CD4-positive, alpha-beta T cell (primary cell): ENCODE measurements around the gene GSC. TPM values are rescaled to one million over a fixed set of nuclear protein-coding genes. Genes with fewer than 3 reads are reported as not detected.

Source experiments
- ATAC-seq: fragments of 200-7000 bp; cut with Tn5 transposase; one replicate; pipeline ENCODE4 v1.10.0; 2022; ENCODE audit warnings: mild to moderate bottlenecking; ENCODE audit not compliant: poor library complexity
- CTCF ChIA-PET: fragments of 350-600 bp; sonication (Branson Sonifier 250); formaldehyde crosslinking; loops from one replicate; lab custom pipeline; 2021; ENCODE audit warnings: antibody characterized with exemption, inconsistent platforms; lab: Charles Lee
- POLR2A ChIA-PET: fragments of 350-600 bp; sonication (Branson Sonifier 250); formaldehyde crosslinking; loops from one replicate; lab custom pipeline; 2021; ENCODE audit warnings: antibody characterized with exemption, inconsistent platforms; lab: Charles Lee
- DNase-seq, 14 experiments: peaks; one replicate each; pipeline ENCODE4 v3.0.0-alpha.2; 2013 to 2020; ENCODE audit warnings: mixed read lengths in 2 of 14
- H3K27ac ChIP-seq, 2 donors: one replicate each; pipeline versions ENCODE4 v1.5.1 to v1.7.0; 2013; ENCODE audit warnings: low read length in 2 of 2, low read depth in 1 of 2, mild to moderate bottlenecking in 1 of 2
- H3K27me3 ChIP-seq, 2 experiments: 1 replicate in 1 of 2; 2 replicates in 1 of 2; pipeline versions ENCODE4 v1.6.1 to v1.7.0; 2013; ENCODE audit warnings: low read length in 2 of 2, control low read depth in 1 of 2, mild to moderate bottlenecking in 1 of 2, moderate library complexity in 1 of 2; ENCODE audit not compliant: insufficient read depth in 2 of 2, control insufficient read depth in 1 of 2
- H3K36me3 ChIP-seq: one replicate; pipeline ENCODE4 v1.6.1; 2013; ENCODE audit warnings: low read length, control low read depth; ENCODE audit not compliant: insufficient read depth
- H3K4me1 ChIP-seq: one replicate; pipeline ENCODE4 v1.6.1; 2013; ENCODE audit warnings: low read length, control low read depth; ENCODE audit not compliant: insufficient read depth
- H3K4me3 ChIP-seq: one replicate; pipeline ENCODE4 v1.5.1; 2013; ENCODE audit warnings: mild to moderate bottlenecking, low read length, moderate library complexity
- H3K9me3 ChIP-seq, 2 experiments: 1 replicate in 1 of 2; 2 replicates in 1 of 2; pipeline versions ENCODE4 v1.6.1 to v1.7.0; 2013; ENCODE audit warnings: low read length in 2 of 2, mild to moderate bottlenecking in 2 of 2, control low read depth in 1 of 2, moderate library complexity in 1 of 2; ENCODE audit not compliant: control insufficient read depth in 1 of 2, insufficient read depth in 1 of 2
- H3K27ac Mint-ChIP-seq: one replicate; pipeline ENCODE4 v1.8.0; 2020; ENCODE audit warnings: mixed read lengths
- H3K27me3 Mint-ChIP-seq: one replicate; pipeline ENCODE4 v1.8.0; 2021; ENCODE audit warnings: mixed read lengths
- H3K36me3 Mint-ChIP-seq: one replicate; pipeline ENCODE4 v1.8.0; 2021; ENCODE audit warnings: low read depth, mixed read lengths
- H3K4me1 Mint-ChIP-seq: one replicate; pipeline ENCODE4 v1.8.0; 2021; ENCODE audit warnings: low read depth, mixed read lengths
- H3K4me3 Mint-ChIP-seq: one replicate; pipeline ENCODE4 v1.8.0; 2020; ENCODE audit warnings: mild to moderate bottlenecking, mixed read lengths
- H3K9me3 Mint-ChIP-seq: one replicate; pipeline ENCODE4 v1.8.0; 2020; ENCODE audit warnings: mixed read lengths
- intact Hi-C, 2 experiments: fragments of 100-400 bp; cut with DNase I in 1 of 2; cut with micrococcal nuclease in 1 of 2; formaldehyde crosslinking; loops; one replicate each; pipeline versions ENCODE4 v1.15.1 to v1.9.0; 2023 to 2025; cut with DNase I, micrococcal nuclease
- total RNA-seq, 174 experiments: library from RNA in 2 of 174; stranded (reverse) in 2 of 174; gene quantifications; one replicate each; pipeline ENCODE4 v1.2.3 and lab custom pipeline; 2021 to 2026
- TF ChIP-seq, protein P1 (sequence below): fragments of 200-600 bp; IDR thresholded peaks from one replicate; pipeline ENCODE4 v1.8.0; 2022; ENCODE audit warnings: antibody characterized with exemption, mild to moderate bottlenecking

The GSC gene
- total RNA-seq, 2 experiments from 2014 or later: not detected

DNA sequence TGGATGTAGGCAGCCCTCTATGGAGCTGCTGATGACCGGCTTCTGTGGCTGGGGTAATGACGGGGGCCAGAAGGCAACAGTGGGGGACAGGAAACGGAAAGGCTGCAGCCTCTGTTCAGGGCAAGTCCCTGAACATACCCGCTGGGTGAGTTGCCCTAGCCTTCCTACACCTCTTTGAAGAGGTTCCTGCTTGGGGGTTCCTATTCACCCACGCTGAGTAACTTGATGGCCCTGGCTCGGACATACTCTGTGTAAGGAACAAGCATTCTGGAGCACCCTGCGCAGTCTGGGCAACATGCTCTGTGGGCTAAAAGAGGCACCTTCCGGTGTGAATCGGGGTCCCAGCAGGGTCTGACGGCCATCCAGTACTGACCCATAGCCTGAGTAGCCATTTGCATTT, 17.7 kb upstream of the GSC start:
- H3K27ac Mint-ChIP-seq: no peak overlapping the region
- intact Hi-C loops: no loop called here
- CTCF ChIA-PET: no interaction called here
- TF ChIP-seq, protein P1, sequence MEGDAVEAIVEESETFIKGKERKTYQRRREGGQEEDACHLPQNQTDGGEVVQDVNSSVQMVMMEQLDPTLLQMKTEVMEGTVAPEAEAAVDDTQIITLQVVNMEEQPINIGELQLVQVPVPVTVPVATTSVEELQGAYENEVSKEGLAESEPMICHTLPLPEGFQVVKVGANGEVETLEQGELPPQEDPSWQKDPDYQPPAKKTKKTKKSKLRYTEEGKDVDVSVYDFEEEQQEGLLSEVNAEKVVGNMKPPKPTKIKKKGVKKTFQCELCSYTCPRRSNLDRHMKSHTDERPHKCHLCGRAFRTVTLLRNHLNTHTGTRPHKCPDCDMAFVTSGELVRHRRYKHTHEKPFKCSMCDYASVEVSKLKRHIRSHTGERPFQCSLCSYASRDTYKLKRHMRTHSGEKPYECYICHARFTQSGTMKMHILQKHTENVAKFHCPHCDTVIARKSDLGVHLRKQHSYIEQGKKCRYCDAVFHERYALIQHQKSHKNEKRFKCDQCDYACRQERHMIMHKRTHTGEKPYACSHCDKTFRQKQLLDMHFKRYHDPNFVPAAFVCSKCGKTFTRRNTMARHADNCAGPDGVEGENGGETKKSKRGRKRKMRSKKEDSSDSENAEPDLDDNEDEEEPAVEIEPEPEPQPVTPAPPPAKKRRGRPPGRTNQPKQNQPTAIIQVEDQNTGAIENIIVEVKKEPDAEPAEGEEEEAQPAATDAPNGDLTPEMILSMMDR: no peak
- ATAC-seq (no peak), DNase-seq (no peak)
- no peaks in the 10 kb centered on the region for H3K36me3 ChIP-seq
- no peaks in the 10 kb centered on the region for H3K4me1 Mint-ChIP-seq
- no peaks in the 10 kb centered on the region for H3K9me3 Mint-ChIP-seq
- H3K4me3 Mint-ChIP-seq: no peak overlapping the region
- POLR2A ChIA-PET: no interaction called here
- no peaks in the 10 kb centered on the region for H3K36me3 Mint-ChIP-seq
- H3K4me3 ChIP-seq: no peak overlapping the region
- H3K27me3 ChIP-seq: no peaks in the 10 kb centered on the region
- H3K27ac ChIP-seq: no peak overlapping the region
- peaks cover 43% of the 10 kb centered on the region for H3K27me3 Mint-ChIP-seq
- no peaks in the 10 kb centered on the region for H3K9me3 ChIP-seq
- H3K4me1 ChIP-seq: no peaks in the 10 kb centered on the region

DNA sequence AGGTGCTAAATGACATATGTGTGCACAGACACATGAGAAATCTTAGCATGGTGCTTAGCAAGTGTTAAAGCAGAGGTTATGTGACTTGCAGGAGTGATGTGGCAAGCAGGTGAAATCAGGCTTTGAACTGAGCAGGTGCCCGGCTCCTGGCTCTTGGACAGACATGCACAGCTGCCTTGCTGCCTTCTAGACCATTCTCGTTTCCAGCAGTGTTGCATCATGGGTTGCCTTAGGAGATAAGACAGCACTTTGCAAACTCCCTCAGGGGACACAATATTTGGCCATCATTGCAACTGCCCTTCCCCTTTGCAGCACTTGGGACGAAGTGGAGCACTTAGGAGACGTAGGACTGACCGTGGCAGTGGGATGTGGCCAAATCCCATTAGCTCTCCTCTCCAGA, 17.2 kb upstream of the GSC start:
- H3K4me1 ChIP-seq: no peaks in the 10 kb centered on the region
- intact Hi-C loops: no loop called here
- no peak overlapping the region for H3K27ac ChIP-seq
- Mint-ChIP-seq H3K36me3 (no peaks in the 10 kb centered on the region), H3K9me3 (no peaks in the 10 kb centered on the region), H3K27me3 (peaks cover 43% of the 10 kb centered on the region), H3K4me3 (no peak overlapping the region), H3K4me1 (no peaks in the 10 kb centered on the region), H3K27ac (no peak overlapping the region)
- no peaks in the 10 kb centered on the region for H3K27me3 ChIP-seq
- no peak for ATAC-seq
- H3K4me3 ChIP-seq: no peak overlapping the region
- DNase-seq: no peak
- H3K9me3 ChIP-seq: no peaks in the 10 kb centered on the region
- POLR2A ChIA-PET: no interaction called here
- CTCF ChIA-PET: no interaction called here
- TF ChIP-seq, protein P1: no peak
- H3K36me3 ChIP-seq: no peaks in the 10 kb centered on the region

DNA sequence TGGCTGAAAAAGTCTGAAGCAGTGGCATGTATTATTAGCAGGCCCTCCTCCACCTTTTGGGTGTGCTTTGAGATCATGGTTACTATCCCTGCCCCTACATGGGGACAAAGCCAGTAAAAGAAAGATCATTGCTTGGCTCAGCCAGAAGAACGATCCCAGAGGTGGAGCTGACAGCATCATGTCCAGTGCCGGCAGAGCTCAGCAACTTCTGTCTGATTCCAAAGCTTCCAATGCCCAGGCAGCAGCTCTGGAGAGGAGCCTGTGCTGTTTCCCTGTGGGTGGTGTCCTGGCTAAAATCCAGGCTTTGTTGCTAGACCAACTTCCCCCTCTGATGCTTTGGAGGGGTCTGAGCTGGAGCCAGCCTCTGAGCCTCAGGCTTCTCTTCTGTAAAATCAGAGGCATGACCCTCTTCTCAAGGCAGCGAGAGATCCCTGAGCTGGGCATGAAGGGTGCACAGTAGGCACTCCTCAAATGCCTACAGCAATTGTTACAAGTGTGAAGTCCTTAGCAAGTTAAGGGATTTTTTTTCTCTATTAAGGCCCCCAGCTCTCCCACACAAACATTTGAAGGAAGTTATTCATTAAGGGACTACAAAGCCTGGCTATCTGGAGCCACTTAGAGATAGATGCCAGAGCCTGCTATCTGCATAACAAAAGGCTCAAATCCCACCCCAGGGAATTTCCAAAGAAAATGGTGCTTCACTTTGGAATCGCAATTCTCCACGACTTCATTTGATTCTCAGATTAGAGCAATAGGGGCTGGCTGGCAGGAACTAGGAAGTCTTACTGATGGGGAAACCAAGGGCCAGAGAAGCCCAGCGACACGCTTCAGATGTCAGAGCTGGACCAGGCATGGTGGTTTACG, 10.9 kb upstream of the GSC start:
- TF ChIP-seq, protein P1: no peak
- Histone ChIP-seq H3K9me3 (peaks cover 0 to 3% of the 10 kb centered on the region in 2 experiments), H3K27me3 (peaks cover 21 to 41% of the 10 kb centered on the region in 2 experiments), H3K4me3 (no peak overlapping the region), H3K27ac (no peak overlapping the region), H3K4me1 (no peaks in the 10 kb centered on the region), H3K36me3 (no peaks in the 10 kb centered on the region)
- intact Hi-C loops: no loop called here
- DNase-seq: no peak
- Mint-ChIP-seq H3K27ac (no peak overlapping the region), H3K4me3 (no peak overlapping the region), H3K4me1 (no peaks in the 10 kb centered on the region), H3K36me3 (no peaks in the 10 kb centered on the region), H3K9me3 (no peaks in the 10 kb centered on the region), H3K27me3 (peaks cover 62% of the 10 kb centered on the region)
- no peak for ATAC-seq
- CTCF ChIA-PET: interaction anchor here (0.6 kb wide), 1 partner anchor 200 kb away, joined by 5 read pairs; no protein-coding TSS in a partner anchor
- POLR2A ChIA-PET: no interaction called here
